ENCODE results near the gene DPP7. TPM values are rescaled to one million over a fixed set of nuclear protein-coding genes. Genes with fewer than 3 reads are reported as not detected.

DPP7 gene
- total and polyA plus RNA-seq, 2 donors from 2014 or later = 164 to 205 TPM

GRCh38 chr9:137117269-137117731 is 2.8 kb upstream of the DPP7 start:
- no peak overlapping the region for H3K9ac ChIP-seq (ENCODE audit: low read length in 3 of 3)
- H3K27me3 ChIP-seq (ENCODE audit: control insufficient read depth, insufficient read depth, low read length) = peaks cover 6% of the 10 kb centered on the region
- H3K4me1 ChIP-seq (ENCODE audit: control insufficient read depth in 2 of 3, insufficient read depth in 2 of 3, low read depth in 1 of 3, low read length in 3 of 3) = peaks cover 0 to 4% (median 0%) of the 10 kb centered on the region in 3 donors
- H3K27ac ChIP-seq (ENCODE audit: low read depth in 2 of 2, low read length in 2 of 2) = no peak overlapping the region
- no peaks in the 10 kb centered on the region for H3K36me3 ChIP-seq (ENCODE audit: control insufficient read depth in 2 of 3, insufficient read depth in 3 of 3, low read length in 3 of 3)
- H3K4me3 ChIP-seq (ENCODE audit: low read length in 3 of 3) = no peak overlapping the region
- FAIRE-seq = no peak
- H3K9me3 ChIP-seq (ENCODE audit: control insufficient read depth in 2 of 3, insufficient read depth in 1 of 3, low read length in 3 of 3) = no peaks in the 10 kb centered on the region
- DNase-seq = no peak
- intact Hi-C loops (cut with DNase I) = loop anchor here (10.0 kb wide), 1 partner anchor 118 kb away; the partner anchor contains the start of gene SLC34A3
- TF ChIP-seq, protein P1, sequence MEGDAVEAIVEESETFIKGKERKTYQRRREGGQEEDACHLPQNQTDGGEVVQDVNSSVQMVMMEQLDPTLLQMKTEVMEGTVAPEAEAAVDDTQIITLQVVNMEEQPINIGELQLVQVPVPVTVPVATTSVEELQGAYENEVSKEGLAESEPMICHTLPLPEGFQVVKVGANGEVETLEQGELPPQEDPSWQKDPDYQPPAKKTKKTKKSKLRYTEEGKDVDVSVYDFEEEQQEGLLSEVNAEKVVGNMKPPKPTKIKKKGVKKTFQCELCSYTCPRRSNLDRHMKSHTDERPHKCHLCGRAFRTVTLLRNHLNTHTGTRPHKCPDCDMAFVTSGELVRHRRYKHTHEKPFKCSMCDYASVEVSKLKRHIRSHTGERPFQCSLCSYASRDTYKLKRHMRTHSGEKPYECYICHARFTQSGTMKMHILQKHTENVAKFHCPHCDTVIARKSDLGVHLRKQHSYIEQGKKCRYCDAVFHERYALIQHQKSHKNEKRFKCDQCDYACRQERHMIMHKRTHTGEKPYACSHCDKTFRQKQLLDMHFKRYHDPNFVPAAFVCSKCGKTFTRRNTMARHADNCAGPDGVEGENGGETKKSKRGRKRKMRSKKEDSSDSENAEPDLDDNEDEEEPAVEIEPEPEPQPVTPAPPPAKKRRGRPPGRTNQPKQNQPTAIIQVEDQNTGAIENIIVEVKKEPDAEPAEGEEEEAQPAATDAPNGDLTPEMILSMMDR (IDR thresholded peaks at IDR 0.05; ENCODE audit: borderline replicate concordance, extremely low read depth, insufficient read depth) = no peak

GRCh38 chr9:137116728-137117127 is 2.2 kb upstream of the DPP7 start:
- TF ChIP-seq, protein P1 (IDR thresholded peaks at IDR 0.05; ENCODE audit: borderline replicate concordance, extremely low read depth, insufficient read depth) = no peak
- no peak for FAIRE-seq
- DNase-seq = no peak
- Histone ChIP-seq H3K27me3 (ENCODE audit: control insufficient read depth, insufficient read depth, low read length) (peaks cover 6% of the 10 kb centered on the region), H3K9ac (ENCODE audit: low read length in 3 of 3) (no peak overlapping the region), H3K36me3 (ENCODE audit: control insufficient read depth in 2 of 3, insufficient read depth in 3 of 3, low read length in 3 of 3) (no peaks in the 10 kb centered on the region), H3K27ac (ENCODE audit: low read depth in 2 of 2, low read length in 2 of 2) (no peak overlapping the region), H3K4me1 (ENCODE audit: control insufficient read depth in 2 of 3, insufficient read depth in 2 of 3, low read depth in 1 of 3, low read length in 3 of 3) (peaks cover 0 to 4% (median 0%) of the 10 kb centered on the region in 3 donors), H3K4me3 (ENCODE audit: low read length in 3 of 3) (no peak overlapping the region), H3K9me3 (ENCODE audit: control insufficient read depth in 2 of 3, insufficient read depth in 1 of 3, low read length in 3 of 3) (no peaks in the 10 kb centered on the region)
- intact Hi-C loops (cut with DNase I) = loop anchor here (10.0 kb wide), 1 partner anchor 118 kb away; the partner anchor contains the start of gene SLC34A3

GRCh38 chr9:137116027-137116507 is 1.5 kb upstream of the DPP7 start:
- H3K9me3 ChIP-seq (ENCODE audit: control insufficient read depth in 2 of 3, insufficient read depth in 1 of 3, low read length in 3 of 3) = no peaks in the 10 kb centered on the region
- H3K27me3 ChIP-seq (ENCODE audit: control insufficient read depth, insufficient read depth, low read length) = peaks cover 6% of the 10 kb centered on the region
- DNase-seq (no peak), FAIRE-seq (no peak)
- TF ChIP-seq, protein P1 (IDR thresholded peaks at IDR 0.05; ENCODE audit: borderline replicate concordance, extremely low read depth, insufficient read depth) = no peak
- peaks cover 0 to 4% (median 0%) of the 10 kb centered on the region in 3 donors for H3K4me1 ChIP-seq (ENCODE audit: control insufficient read depth in 2 of 3, insufficient read depth in 2 of 3, low read depth in 1 of 3, low read length in 3 of 3)
- intact Hi-C loops (cut with DNase I) = loop anchor here (10.0 kb wide), 1 partner anchor 119 kb away; the partner anchor contains the start of gene SLC34A3
- no peak overlapping the region for H3K9ac ChIP-seq (ENCODE audit: low read length in 3 of 3)
- no peak overlapping the region for H3K4me3 ChIP-seq (ENCODE audit: low read length in 3 of 3)
- H3K36me3 ChIP-seq (ENCODE audit: control insufficient read depth in 2 of 3, insufficient read depth in 3 of 3, low read length in 3 of 3) = no peaks in the 10 kb centered on the region
- no peak overlapping the region for H3K27ac ChIP-seq (ENCODE audit: low read depth in 2 of 2, low read length in 2 of 2)
